ENCODE measurements around the gene NRSN2.

Gene NRSN2, protein sequence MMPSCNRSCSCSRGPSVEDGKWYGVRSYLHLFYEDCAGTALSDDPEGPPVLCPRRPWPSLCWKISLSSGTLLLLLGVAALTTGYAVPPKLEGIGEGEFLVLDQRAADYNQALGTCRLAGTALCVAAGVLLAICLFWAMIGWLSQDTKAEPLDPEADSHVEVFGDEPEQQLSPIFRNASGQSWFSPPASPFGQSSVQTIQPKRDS

DNA sequence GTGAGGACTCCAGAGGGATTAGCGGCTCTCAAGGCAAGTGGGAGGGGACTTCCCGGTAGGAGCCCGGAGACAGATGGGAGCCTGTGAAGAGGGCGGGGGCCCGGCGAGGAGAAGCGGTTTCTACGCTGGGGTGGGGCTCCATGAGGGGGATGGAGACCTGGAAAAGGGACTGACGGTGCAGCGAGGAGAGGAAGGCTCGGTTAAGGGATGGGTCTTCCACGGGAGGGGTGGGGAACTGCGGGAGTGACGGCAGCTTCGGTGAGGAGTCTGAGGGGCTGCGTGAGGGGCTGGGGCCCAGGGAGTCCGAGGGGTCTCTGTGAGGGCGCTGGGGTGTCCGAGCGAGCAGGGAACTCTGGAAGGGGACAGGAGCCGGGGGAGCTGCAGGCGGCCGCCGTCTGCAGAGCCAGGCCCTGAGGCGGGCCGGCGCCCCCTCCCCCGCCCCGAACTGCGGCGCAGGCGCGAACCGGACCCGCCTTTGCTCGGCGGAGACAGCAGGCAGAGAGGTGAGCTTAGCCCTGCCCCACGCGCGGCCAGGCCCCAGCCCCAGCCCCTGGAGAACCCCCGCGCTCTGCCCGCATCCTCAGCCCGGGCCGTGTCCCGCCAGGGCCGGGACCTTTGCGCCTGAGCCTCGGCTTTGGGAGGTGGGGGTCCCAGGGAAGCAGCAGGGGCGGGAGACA is at the start of gene NRSN2:
Gene NRSN2, plus strand, starts transcription at position 472 of the 677 bp plus-strand sequence. CDS start 2,533 bp downstream, outside the sequence.
- DNase-seq, result no peak

GRCh38 chr20:297925-298775 is 48.8 kb upstream of the NRSN2 start:
- peak in 2 of 4 experiments; percentile 28 to 36 for DNase-seq

DNA sequence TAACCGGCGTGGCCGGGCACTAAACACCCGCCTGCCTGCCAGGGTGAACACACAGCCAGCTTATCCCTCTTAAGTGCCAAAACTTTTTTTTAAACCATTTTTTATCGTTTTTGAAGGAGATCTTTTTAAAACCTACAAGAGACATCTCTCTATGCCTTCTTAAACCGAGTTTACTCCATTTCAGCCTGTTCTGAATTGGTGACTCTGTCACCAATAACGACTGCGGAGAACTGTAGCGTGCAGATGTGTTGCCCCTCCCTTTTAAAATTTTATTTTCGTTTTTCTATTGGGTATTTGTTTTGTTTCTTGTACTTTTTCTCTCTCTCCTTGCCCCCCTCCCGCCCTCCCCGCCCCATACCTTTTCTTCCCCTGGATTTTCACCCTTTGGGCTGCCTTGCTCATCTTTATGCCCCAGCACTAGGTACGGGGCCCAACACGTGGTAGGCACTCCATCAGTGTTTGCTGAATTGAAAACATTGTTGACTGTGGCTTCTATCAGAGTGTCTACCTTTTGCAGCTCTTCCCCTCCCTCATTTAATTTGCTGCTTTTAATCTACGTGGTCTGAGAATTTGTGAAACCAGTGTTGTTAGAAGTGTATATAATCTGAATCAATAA is 48.0 kb upstream of the NRSN2 start:
- DNase-seq, result no peak

GRCh38 chr20:300345-300990 is 46.4 kb upstream of the NRSN2 start:
- DNase-seq, result no peak

- no peak for DNase-seq
These were observed 44.7 kb upstream of the NRSN2 start for GRCh38 chr20:301886-302848.

DNA sequence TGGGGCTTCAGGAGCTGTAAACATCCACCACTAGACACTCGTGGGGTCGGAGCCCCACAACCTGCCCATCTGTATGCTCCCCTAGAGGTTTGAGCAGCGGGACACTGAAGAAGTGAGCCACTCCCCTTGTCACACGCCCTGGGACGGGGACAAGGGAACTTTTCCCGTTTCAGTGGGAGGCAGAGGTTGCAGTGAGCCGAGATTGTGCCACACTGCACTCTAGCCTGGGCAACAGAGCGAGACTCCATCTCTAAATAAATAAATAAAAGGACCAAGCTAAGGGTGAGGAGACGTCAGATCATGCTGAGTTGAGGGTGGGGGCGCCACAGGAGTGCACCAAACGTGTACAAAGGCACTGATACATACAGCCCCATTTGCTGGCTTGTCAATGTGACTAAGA is 41.2 kb upstream of the NRSN2 start:
- no peak for DNase-seq

DNA sequence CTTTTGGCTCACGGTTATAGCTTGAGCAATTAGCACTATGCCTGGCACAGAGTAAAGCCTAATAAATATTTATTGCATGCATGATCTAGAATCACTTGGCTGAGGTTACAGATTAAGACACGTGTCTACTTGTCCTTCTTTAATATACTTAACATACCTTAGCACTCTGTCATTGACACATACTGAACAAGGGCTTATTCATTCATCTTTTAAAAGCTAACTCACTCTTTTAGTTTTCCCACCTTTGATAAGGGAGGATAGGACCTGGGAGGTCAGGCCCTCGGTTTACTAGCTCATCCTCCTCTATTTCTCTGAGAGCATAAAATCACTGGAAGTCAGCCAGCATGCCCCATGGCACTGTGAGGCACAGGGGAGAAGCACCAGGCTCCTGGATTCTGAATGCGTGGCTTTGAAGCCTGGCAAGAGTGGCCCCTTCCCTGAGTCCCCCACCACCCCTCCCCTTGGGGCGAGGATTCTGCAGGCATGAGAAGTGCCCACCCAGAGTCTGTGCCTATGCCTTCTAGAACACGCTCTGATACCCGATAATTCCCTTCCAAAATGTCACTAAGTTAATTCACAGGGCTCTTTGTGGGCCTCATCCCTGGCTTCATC is 38.4 kb upstream of the NRSN2 start:
- no peak for DNase-seq

DNA sequence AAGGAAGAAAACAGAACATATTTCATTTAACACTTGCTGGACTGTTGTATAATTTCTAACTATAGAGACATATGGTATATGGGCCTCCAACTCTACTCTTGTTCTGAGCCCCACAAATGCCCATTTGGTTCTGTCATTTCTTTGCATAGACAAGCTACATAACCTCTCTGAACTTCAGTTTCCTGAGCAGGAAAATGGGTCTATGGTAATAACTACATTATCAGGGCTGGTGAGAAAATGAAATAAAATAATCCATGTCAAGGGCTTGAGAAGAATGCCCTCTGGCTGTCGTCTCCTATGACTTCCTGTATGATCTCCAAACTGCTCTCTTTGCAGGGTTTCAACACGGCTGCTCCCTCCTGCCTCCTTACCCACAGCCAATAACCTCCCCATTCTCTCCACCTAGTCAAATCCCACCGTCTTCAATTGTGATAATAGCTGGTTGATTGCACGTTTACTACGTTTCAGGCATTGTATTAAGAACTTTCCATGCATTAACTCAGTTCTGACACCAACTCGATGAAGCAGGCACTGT is 37.5 kb upstream of the NRSN2 start:
- no peak for DNase-seq

DNA sequence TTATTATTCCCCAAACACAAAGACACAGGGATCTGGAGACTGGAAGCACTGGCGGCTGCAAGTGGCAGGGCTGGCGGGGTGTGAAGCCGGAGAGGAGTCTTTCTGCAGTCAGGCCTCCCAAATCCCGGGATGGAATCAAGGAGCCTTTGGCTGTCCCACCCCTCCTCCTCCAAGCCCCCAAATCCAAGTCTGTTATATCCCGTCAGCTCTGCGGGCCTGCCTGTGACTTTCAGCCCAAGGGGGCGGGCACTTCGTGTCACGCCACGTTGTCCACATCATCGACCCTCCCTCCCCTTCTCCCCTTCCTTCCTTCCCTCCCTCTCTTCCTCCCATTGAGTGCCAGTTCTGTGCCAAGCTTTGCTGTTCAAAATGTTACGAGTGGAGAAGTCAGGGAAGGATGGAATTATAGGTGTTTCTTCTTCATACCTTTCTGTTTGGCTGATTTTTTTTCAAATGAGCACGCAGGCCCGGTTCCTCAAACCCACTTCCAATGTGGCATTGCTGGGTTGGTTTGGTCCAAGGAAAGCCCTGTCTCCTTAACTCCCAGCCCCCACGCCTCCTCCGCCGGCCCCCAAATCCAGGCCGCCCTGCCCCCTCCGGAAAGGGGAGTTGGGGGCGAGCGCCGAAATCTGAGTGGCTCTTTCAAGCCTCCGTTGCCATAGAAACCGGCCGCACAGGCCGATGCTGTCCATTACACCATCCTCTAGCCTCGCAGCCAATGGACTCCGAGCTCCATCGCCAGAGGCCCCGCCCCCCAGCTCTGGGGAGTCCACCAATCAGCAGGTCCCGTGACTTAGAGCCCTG is 36.9 kb upstream of the NRSN2 start:
- peak; percentile 48 to 67 (median 58) for DNase-seq

- DNase-seq, result no peak
These were observed 36.3 kb upstream of the NRSN2 start for GRCh38 chr20:310645-311044.

- DNase-seq, result no peak
These were observed 35.3 kb upstream of the NRSN2 start for GRCh38 chr20:311609-312008.

- DNase-seq, result no peak
These were observed 34.8 kb upstream of the NRSN2 start for GRCh38 chr20:312067-312466.

DNA sequence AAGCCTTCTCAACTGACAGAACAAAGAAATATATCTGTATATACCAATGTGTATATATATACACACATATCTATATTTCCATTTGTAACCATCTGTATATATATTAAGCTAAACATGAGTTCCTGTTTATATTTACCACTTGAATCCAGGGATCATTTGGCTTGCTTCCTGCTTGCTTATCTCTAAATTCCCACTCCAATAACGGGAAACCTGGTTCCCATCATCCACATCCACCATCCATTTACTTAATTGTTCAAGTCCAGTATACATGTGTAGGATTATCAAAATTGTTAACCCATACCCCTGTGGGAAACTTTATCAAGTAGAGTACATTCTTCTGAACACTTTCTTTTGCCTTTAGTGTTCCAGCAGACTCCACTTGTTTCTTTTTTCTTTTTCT is 34.0 kb upstream of the NRSN2 start:
- no peak for DNase-seq

DNA sequence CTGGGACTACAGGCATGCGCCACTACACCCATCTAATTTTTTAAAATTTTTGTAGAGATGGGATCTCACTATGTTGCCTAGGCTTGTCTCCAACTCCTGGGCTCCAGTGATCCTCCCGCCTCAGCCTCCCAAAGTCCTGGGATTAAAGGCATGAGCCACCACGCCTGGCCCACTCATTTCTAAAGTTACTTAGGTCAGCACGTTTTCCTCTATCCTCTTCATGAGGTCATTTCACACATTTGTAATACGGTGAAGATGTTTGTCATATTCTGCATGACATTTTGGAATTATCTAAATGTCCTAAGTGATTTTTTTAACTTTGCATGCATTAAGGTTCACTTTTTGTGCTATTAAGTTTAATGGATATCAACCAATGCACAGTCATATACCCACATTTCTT is 33.5 kb upstream of the NRSN2 start:
- DNase-seq, result no peak

GRCh38 chr20:313948-314347 is 33.0 kb upstream of the NRSN2 start:
- DNase-seq, result no peak

DNA sequence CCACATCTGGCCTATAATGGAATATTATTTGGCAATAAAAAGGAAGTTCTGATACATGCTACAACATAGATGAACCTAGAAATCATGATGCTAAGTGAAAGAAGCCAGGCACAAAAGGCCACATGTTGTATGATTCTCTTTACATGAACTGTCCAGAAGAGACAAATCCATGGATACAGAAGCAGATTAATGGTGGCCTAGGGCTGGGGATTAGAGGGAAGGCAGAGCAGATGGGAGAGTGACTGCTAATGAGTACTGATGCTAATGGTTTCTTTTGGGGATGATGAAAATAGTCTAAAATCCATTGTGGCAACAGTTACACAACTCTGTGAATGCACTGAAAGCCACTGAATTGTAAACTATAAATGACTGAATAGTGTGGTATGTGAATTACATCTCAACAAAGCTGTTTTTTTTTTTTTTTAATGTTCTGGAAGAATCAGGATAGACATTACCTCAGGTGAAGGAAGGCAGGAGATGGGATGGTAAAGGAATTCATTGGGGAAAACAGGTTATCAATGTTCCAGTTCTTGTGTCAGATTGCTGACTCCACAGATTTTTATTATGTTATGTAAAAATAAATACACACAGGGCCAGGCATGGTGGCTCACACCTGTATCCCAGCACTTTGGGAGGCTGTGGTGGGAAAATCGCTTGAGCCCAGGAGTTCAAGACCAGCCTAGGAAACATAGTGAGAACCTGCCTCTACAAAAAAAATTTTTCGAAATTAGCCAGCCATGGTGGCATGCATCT is 30.4 kb upstream of the NRSN2 start:
- DNase-seq, result no peak

DNA sequence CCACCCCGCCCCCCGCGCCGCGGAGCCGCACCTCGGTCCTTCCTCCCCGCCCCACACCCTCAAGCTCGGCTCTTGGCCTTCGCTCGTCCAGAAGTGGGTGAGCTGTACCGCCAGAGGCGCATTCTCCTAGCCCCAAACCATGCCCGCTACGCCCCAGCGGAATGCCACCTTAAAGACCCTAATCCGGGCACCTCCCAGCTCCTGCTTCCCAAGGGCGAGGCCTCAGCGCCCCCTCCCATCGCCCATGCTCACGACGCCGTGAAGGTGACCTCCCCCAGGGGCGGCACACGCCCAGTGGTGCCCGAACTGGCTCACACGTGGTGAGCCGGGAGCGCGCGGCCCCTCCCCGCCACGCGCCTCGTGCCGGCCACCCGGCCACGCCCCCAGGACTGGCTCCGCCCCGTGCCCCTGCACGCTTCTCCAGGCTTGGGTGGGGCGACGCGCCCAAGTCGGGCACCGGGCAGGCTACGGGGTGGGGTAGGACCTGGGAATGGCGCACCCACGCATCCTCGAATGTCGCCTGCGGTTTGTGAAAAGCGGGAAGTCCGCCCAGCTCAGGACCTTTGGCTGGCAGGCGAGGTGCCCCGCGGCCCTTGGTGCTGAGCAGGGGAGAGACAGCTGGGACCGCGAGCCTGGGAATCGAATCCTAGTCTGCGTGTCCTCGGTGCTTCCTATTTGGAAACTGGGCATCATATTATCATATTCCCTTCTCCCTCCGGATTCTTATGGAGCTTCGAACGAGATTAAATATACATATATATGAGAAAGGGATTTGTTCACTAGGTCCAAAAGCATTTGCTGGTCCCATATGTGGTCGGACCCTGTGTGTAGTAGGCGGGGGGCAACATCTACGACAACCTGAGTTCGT is 22.5 kb upstream of the NRSN2 start:
- DNase-seq, result peak; percentile 63 to 88 (median 74)

Measured in activated naive CD4-positive, alpha-beta T cell (primary cell).